HG03521 (cell line): Measurements from ENCODE around the gene PTPN3.

Experiments used
- ATAC-seq: cut with Tn5 transposase; IDR thresholded peaks from one replicate; pipeline ENCODE4 v1.9.1; 2021; ENCODE audit warnings: mild to moderate bottlenecking, moderate library complexity; ENCODE audit not compliant: unreplicated experiment

The PTPN3 gene

DNA sequence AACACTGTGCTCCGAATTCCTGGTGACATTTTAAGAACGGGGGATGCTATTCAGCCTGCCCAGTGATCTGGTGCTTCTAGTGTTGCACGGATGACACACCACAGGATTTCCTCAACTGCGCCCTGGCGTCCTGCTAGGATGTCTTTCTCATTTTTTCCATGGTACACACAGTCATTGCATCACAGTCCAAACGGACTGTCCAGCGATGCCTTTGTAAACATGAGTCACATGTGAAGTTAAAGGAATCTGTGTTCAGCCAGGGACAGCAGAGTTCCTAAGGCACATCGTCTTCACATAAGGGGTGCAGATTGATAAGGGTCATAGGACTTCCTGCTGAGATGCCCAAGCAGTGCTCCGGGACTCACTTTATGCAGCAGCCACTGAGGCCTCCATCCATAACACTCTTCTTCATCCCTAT, 9.3 kb upstream of the PTPN3 start:
- ATAC-seq: no peak

GRCh38 chr9:109506097-109506712, 8.1 kb upstream of the PTPN3 start:
- no peak for ATAC-seq

GRCh38 chr9:109504689-109505088, 6.6 kb upstream of the PTPN3 start:
- no peak for ATAC-seq

GRCh38 chr9:109500421-109500974, 2.4 kb upstream of the PTPN3 start:
- ATAC-seq: no peak

DNA sequence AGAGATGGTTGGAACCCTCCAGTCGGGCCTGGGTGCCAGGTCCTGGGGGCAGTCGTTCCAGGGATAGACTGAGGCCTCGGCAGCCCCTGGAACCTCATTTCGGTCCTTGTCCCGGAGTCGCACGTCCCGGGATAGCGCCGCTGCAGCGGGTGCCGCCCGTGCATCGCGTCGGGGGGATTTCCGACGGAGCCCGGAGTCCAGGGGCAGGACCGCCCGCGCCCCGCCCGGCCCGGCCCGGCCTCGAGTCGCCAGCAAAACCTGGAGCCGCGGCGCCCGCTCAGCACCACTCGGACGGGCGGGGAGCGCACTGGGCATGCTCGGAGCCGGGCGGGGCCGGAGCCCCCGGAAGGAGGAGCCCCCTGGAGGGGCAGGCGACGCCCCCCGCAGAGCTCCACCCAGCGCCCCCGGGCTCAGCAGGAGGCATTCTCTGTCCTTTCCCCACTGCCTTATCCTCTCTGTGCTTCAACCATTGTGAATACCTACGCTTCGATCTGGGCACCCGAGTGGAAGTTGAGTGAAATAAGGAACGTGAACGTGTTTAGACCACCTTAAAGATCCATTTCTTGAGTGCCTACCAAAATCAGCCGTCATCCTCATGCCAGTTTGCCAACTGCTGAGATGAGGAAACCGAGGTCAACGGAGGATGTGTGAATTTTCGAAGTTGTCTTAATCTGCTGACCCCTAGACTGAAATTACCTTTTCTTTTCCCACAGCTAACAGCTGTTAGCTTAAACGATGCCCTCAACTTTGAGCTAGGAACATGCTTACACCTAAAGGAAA, 1.7 kb upstream of the PTPN3 start:
- no peak for ATAC-seq

DNA sequence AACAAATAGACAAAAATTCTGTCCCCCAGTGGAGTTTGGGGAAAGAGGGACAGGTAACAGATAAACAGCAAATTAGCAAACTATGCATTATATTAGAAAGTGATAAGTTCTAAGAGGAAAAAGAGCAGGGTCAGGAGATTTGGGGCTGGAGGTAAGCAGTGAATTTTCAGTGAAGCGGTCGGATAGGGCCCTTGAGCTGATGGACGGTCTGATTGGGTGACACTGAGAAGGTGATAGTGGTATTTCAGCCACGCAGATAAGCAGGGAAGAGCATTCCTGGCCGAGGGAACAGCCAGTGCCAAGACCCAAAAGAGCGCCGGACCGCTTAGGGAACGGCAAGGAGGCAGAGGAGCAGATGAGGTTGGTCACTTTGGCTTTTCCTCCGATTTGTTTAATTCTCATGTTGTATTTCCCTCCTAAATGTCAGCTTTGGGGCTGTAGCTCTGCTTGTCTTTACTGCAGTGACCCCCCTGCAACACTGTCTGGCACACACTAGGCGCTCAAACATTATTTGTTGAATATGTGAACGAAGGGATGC, 1.1 kb upstream of the PTPN3 start:
- ATAC-seq: no peak

- ATAC-seq: no peak
Observed at GRCh38 chr9:109497226-109498153, 617 bp downstream of the PTPN3 start.

GRCh38 chr9:109496841-109497225, 1.3 kb downstream of the PTPN3 start:
- ATAC-seq: no peak

- ATAC-seq: no peak
Observed at GRCh38 chr9:109496218-109496617, 1.9 kb downstream of the PTPN3 start.

DNA sequence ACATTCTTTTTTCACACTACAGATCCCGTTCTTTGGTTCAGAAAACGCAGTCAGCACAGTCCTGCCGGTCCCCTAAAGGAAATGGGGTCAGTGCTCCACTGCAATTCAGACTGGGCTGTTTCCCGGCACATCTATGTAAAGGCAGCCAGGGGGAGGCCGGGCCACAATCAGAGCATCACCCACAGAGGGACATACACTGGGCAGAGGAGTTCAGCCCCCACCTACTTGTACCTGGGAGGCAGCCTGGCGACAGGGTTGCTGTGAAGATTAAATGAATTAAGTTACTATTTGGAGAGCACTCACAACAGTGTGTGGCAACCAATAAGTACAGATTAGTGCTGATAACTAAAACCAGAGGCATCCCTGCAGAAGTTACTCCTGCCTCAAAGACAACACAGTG, 4.5 kb downstream of the PTPN3 start:
- no peak for ATAC-seq

- ATAC-seq: no peak
Observed at GRCh38 chr9:109491590-109491989, 6.5 kb downstream of the PTPN3 start.

DNA sequence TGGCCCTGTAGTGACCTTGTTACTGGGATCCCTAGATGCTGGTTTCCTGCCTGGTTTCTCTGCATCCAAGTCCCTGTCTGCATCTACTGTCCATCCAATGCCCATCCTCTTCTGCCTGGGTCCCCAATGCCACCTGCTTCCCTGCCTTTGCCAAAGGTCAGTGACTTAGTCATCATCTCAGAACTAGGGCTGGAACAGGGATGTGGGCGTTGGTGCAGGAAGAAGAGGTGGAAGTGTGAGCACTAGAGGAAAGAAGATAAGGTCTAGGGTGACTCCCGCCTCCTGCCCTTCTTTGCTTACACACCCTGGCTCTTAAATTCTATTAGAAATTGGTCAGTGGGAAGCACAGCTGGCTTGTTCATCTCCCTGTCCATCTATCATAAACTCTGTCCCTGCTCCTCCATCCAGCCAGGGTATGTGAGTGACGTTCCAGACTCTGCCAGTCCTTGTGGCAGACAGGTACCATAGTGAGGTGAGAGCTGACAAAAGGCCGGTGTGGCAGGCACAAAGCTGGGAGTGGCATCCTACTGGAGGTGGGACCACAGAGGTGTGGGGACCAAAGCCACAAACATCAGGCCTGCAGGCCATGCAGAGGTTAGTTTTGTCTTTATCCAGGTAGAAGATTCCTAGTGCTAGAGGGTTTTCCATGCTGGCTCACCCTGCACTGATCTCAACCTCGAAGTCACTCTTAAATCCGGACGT, 9.2 kb downstream of the PTPN3 start:
- ATAC-seq: no peak

- ATAC-seq: no peak
Observed at GRCh38 chr9:109488351-109488750, 9.8 kb downstream of the PTPN3 start.

GRCh38 chr9:109487247-109487646, 10.9 kb downstream of the PTPN3 start:
- no peak for ATAC-seq

DNA sequence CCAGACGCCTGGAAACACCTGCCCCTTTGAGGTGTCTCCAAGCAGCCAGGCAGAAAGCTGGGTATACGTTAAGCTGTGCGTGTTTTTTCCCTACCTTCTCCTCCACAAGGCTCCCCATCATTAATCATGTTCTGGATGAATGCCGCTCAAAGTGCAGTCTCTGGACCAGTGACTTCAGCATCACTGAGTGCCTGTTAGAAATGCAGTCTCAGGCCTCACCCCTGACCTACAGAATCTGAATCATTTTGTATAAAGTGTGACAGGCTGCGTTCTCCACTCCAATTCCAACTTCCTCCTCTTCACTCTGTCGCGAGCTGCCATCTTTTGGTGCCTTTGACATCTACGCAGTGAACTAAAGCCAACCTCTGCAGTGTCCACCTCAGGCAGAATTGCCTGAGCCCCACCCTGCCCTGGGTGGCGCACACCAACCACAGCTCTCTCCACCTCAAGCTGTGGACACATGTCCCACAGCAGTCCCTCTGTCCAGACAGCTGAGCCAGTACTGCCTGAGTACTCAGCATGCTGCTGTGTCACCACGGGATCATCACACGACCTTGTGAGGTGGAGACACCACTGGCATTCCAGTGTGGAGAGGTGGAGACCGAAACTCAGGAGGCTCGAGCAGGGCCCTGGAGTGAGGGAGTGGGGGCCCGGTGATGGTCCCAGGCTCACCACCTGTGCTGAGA, 14.2 kb downstream of the PTPN3 start:
- ATAC-seq: no peak

DNA sequence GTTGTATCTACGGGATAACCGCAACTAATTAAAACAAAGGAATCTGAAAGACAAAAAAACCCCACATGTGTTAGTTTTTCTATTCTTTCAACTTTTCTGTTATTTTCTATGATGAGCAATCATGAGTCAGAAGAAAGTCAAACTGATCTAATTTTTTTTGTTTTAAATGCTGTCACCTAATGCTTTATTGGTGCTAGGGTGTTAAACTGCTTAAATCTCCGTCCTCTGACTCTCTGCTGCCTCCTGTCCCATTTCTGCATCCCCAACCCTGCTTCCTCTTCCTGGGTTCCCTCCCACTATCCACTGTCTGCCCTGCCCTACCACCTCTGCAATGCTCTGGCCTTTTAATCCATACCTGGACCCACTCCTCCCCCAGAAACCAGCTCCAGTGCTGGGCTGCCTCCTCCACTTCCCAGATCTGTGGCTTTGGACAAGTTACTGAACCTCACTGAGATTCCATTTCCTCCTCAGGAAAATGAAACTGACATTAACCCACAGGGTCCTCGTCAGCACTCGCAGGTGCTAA, 15.7 kb downstream of the PTPN3 start:
- no peak for ATAC-seq

- no peak for ATAC-seq
Observed at GRCh38 chr9:109481856-109482255, 16.3 kb downstream of the PTPN3 start.

GRCh38 chr9:109479822-109480221, 18.3 kb downstream of the PTPN3 start:
- ATAC-seq: no peak

DNA sequence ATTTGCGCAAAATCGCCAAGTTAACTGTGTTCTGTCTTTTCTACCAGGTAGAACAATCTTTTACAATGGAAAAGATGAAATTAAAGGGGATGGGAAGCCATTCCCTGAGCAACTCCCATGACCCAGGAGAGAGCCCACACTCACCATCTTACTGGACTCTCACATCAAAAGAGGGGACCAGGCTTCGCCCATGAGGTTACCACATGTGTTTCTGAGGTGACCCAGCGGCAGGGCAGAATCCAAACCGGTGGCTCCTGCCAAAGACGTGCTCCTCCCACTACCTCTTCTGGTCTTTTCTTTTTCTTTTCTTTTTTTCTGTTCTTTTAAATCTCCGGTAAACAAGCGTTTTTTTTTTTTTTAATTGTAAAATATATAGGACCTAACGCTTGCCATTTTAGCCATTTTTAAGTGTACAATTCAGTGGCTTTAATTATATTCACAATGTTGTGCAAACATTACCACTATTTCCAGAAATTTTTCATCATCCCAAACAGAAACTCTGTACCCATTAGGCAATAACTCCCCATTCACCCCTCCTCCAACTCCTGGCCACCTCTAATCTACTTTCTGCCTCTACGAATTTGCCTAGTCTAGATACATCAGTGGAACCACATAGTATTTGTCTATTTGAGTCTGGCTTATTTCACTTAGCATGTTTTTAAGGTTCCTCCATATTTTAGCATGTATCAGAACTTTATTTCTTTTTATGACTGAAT, 19.3 kb downstream of the PTPN3 start:
- ATAC-seq: no peak
